Activated CD8-positive, alpha-beta memory T cell treated with anti-CD3 and anti-CD28 coated beads, Interleukin-2, amount 50 U/mL, for 48 hours (primary cell): ENCODE results near the gene DAB2IP.

Experiments used
- DNase-seq: peaks from one replicate; pipeline ENCODE4 v3.0.0-alpha.2; 2020

The DAB2IP gene

GRCh38 chr9:121645853-121646807 is 5.3 kb upstream of the DAB2IP start:
- DNase-seq = no peak

- no peak for DNase-seq
Observed at GRCh38 chr9:121646992-121647391, 4.4 kb upstream of the DAB2IP start.

- DNase-seq = no peak
Observed at GRCh38 chr9:121648172-121648571, 3.3 kb upstream of the DAB2IP start.

DNA sequence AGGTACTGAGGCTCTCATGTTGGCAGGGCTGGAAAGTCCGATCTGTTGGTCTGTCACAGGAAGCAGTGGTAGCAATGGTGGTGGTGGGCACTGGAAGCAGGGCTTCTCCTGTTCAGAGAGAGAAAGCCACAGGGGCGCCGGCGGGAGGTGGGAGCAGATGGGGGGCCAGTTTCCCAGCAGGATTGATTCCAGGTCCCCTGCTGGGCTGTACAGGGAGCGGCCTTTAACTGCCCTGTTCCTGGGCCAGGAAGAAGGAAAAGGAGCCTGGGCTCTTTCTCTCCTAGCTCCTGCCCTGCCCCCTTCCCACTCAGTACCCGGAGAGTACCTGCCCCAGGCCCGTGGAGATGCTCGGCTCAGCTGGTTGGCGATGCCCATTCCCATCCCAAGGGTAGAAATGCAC is 2.6 kb upstream of the DAB2IP start:
- no peak for DNase-seq

GRCh38 chr9:121649476-121650216 is 1.8 kb upstream of the DAB2IP start:
- DNase-seq = no peak

DNA sequence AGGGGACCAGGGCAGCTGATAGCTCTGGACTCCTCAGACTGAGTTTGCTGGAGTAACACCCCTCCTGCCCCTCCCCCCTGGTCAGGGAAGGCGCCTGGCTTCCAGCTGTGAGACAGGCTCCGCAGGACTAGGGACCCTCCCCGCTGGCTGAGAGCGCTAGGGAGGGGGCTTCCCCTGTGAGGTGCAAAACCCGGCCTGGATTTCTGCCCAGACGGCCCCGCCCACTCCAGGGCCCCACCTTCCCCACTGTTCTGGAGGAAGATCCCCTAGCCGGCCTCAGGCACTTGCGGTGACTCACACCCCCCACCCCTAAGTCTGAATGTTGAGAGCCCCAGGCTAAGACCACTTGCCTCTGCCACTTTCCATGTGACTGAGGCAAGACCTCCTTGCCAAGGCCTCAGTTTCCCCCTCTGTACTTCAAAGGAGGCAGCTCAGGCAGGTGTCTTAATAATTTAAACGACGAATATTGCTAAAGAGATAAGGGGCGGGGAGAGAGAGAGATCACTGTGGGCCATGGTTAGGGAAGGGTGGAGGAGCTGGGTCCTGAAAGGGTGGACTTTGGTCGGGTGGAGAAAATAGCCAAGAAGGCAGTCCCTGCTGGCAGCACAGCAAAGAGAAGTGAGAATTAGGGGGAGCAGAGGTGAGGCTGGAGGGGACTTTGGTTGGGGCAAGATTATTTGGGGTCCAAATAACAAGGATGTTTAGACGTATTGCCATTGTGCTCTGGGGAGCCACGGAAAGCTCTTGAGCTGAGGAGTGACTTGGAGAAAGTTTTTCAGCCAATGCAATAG is 1.0 kb upstream of the DAB2IP start:
- DNase-seq = peak; percentile 60

DNA sequence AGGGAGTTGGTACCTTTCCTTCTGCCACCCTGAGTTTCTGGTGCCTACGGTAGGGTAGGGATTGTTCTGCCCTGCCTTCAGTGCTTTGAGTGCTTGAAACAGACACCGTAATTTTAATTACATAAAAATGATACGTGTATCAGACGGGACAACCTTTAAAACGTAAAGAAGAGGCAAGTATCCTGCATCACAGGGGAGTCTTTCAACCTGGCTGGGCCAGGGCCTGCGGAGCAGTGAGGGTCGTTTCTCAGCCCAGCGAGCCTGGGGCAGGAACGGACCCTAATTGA is 483 bp upstream of the DAB2IP start:
- DNase-seq = no peak

DNA sequence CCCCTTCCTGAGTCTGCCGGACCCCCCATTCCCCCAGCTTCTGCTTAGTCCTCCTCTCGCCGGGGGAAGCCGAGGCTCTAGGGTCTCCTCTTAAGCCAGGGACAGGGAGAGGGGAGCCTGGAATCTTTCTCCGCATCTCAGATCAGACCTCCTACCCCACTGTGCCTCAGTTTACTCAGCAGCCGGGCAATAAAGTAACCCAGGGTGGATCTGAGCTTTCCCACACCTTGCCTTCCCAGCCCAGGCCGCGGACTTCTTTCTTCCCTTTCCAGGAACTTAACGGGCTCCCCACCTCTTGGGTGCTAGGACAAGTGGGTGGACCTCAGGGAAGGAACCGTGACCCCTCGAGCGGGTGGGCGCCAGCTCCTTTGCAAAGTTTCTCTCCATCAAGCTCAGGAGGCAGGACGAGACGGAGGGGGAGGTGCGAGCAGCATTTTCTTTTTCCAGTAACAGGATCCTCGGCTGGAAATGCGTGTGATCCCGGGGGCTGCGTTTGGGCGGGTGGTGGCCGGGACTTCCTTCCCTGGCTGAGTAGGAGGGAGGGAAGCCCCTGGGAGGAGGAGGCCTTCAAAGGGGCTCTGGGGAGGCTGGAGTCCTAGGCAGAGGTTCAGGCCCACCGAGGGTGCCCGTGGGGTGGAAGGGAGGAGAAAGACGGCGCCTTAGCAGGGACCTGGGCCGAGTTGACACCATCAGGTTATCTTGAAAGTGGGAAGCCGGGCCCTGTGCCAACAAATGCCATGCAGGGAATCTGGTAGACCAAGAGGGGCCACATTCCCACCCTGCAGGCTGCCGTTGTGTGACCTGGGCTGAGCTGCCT is 795 bp downstream of the DAB2IP start:
- no peak for DNase-seq

DNA sequence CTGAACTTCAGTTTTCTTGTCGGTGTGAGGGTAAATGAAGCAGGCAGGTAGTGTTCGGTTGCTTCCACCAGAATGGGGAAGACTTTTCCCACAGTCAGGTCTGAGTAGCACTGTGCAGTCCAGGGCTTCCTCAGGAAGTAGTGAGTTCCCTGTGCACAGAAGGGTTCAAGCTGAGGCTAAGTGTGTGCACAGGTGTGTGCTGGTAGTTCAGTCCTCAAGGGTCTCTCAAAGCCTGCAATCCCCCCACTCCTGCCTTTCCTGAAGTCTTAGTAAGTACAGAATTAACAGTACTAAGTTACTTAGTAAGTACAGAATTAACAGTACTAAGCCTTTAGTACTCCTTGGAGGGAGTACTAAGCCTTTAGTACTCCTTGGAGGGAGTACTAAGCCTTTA is 1.4 kb downstream of the DAB2IP start:
- DNase-seq = no peak

DNA sequence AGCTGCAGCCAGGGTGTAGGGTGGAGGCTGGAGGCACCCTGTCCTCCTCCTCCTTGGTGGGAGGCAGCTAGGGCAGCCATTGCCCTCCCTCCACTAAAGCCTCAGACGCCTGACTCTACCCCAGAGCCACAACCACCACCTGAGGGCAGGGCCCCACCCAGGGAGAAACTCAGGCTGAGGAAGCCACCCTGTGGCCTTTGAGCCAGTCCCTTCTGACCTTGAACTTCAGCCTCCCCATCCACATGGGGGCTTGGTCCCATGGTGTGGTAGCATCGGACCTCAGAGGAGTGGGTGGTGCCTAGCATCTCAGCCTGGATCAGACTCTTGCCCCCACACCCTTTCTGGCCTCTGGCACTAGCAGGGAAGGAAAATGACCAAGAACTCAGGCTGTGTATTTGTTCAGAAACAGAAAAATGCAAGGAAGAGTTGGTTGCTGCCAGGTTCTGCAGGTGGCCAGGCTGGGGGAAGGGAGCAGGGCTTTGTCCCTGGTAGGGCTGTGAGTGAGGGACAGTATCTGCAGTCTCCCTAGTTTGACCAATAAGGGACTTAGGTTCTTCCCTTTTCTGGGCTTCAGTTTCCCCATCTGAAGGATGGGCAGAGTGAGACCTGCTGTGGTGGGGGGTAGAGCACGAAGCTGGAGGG is 3.2 kb downstream of the DAB2IP start:
- DNase-seq = no peak

GRCh38 chr9:121655231-121655755 is 3.9 kb downstream of the DAB2IP start:
- DNase-seq = no peak

GRCh38 chr9:121656941-121657470 is 5.6 kb downstream of the DAB2IP start:
- DNase-seq = no peak

- DNase-seq = no peak
Observed at GRCh38 chr9:121658166-121658565, 6.7 kb downstream of the DAB2IP start.

- DNase-seq = no peak
Observed at GRCh38 chr9:121658591-121658990, 7.2 kb downstream of the DAB2IP start.

DNA sequence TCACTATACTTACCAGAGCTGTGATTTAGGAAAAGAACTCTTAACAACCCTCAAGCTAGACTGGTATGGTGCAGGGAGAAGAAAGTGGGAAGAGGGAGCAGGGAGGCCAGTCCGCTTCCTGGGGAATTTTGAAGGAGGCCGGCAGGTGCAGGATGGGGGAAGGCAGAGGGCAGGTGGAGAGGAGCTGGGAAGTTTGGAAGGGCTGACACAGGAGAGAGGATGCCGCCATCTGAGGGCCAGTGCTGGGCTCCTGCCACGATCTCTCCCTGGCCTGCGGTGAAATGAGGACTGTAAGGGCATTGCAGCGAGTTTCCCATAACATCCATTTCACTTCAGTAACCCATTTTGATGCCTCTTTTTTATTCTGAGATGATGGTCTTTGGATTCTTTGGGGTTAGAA is 8.9 kb downstream of the DAB2IP start:
- DNase-seq = no peak

DNA sequence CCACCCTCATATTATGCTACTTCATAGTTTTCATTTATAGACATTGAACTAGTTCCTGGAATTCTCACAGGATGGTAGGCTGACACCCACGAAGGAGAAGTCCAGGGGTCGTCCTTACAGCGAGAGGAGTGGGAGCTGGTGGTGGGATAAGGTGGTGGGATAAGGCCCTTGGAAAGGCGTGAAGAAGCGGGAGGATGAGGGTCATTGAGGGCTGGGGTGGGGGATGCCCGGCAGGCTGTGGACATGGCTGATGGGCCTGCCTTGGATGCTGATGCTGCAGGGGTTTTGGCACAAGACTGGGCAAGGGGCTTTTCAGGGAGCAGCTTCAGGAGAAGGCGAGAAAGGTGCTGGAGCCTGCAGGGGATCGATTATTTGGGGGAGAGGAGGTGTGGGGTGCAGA is 9.4 kb downstream of the DAB2IP start:
- DNase-seq = no peak

GRCh38 chr9:121661328-121661727 is 9.9 kb downstream of the DAB2IP start:
- DNase-seq = no peak

- DNase-seq = no peak
Observed at GRCh38 chr9:121662359-121662758, 10.9 kb downstream of the DAB2IP start.

GRCh38 chr9:121662891-121663580 is 11.6 kb downstream of the DAB2IP start:
- no peak for DNase-seq

DNA sequence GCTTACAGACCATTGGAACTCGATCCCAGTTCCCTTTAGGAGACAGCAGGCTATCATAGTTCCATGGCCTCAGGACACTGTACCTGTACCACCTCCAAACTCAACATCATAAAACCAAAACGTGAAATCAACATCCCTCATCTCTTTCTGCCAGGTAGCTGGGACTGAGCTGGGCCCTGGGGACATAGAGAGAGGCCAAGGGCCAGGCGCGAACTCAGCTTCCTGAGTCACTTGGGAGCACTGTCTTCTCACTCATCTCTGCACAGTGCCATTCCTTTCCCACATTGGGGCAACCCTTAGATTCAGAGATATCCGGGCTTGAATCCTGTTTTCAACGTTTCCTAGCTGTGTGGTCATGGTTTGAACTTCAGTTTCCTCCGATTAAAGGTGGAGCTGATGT is 12.2 kb downstream of the DAB2IP start:
- DNase-seq = no peak

DNA sequence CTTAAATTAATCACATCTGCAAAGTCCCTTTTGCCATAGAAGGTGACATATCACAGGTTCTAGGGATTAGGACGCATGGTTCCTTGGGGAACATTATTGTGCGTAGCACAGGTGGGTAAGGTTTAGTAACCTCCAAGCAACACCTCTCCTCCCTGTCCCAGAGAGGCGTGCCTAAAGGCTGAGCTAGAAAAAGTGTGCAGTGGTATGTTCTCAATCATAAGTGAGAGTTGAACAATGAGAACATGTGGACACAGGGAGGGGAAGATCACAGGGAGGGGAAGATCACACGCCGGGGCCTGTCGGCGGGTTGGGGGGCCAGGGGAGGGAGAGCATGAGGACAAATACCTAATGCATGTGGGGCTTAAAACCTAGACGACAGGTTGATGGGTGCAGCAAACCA is 14.9 kb downstream of the DAB2IP start:
- DNase-seq = no peak
